DMS53 (cell line): Measurements from ENCODE around the gene OR14I1.
"Not testable (repeated sequence)": the region's sequence is repeated elsewhere in the genome, so short reads cannot be mapped to it uniquely, and the experiment has no call there.

Source experiments
- DNase-seq: peaks from one replicate; lab custom pipeline; 2025; lab: John Stamatoyannopoulos, UW

The OR14I1 gene

GRCh38 chr1:248688527-248689298 is 13.9 kb downstream of the OR14I1 start:
- DNase-seq: no peak

GRCh38 chr1:248686815-248687214 is 15.8 kb downstream of the OR14I1 start:
- peak; percentile 73 for DNase-seq

- DNase-seq: no peak
Measured at GRCh38 chr1:248681651-248682050, 20.9 kb downstream of the OR14I1 start.

- no peak for DNase-seq
Measured at GRCh38 chr1:248670003-248670402, 32.6 kb downstream of the OR14I1 start.

GRCh38 chr1:248663453-248664328 is 38.9 kb downstream of the OR14I1 start:
- not testable (repeated sequence) for DNase-seq

- DNase-seq: not testable (repeated sequence)
Measured at GRCh38 chr1:248656797-248657196, 45.8 kb downstream of the OR14I1 start.

- DNase-seq: not testable (repeated sequence)
Measured at GRCh38 chr1:248655354-248655753, 47.2 kb downstream of the OR14I1 start, which contains the start of gene OR2T27. Gene OR2T27, minus strand, starts transcription at chr1:248655528. Its CDS starts 4,644 bp downstream, at chr1:248650884.
